Progenitor cell of endocrine pancreas (in vitro differentiated cells): ENCODE results near the gene GDF7. TPM values are rescaled to one million over a fixed set of nuclear protein-coding genes. Genes with fewer than 3 reads are reported as not detected.

Experiments used
- DNase-seq: peaks from one replicate; pipeline ENCODE4 v3.0.0; 2021; ENCODE audit warnings: low spot score; ENCODE audit not compliant: unreplicated experiment
- H3K27ac Mint-ChIP-seq: 2 replicates; pipeline ENCODE4 v1.8.0; 2021; ENCODE audit warnings: mild to moderate bottlenecking, moderate library complexity, mixed read lengths
- H3K27me3 Mint-ChIP-seq: 2 replicates; pipeline ENCODE4 v1.8.0; 2021; ENCODE audit warnings: mixed read lengths
- H3K36me3 Mint-ChIP-seq: 2 replicates; pipeline ENCODE4 v1.8.0; 2022; ENCODE audit warnings: mixed read lengths; ENCODE audit not compliant: insufficient read depth
- H3K4me1 Mint-ChIP-seq: 2 replicates; pipeline ENCODE4 v1.8.0; 2021; ENCODE audit warnings: low read depth, mixed read lengths
- H3K4me3 Mint-ChIP-seq: 2 replicates; pipeline ENCODE4 v1.8.0; 2021; ENCODE audit warnings: low read depth, mild to moderate bottlenecking, moderate library complexity, mixed read lengths
- H3K9me3 Mint-ChIP-seq: 2 replicates; pipeline ENCODE4 v1.8.0; 2021; ENCODE audit warnings: low read depth, mixed read lengths
- total RNA-seq: library from RNA; stranded (reverse); gene quantifications from 2 replicates; pipeline ENCODE4 v1.2.1, GENCODE V29; 2021
- TF ChIP-seq, protein P1 (sequence below): fragments of 200-600 bp; sonication (generic); IDR thresholded peaks from one replicate; pipeline ENCODE4 v1.5.0; 2021; ENCODE audit warnings: antibody characterized with exemption, mild to moderate bottlenecking; ENCODE audit not compliant: unreplicated experiment

Gene GDF7
- total RNA-seq, 1 donor from 2014 or later, result 0.17 TPM

DNA sequence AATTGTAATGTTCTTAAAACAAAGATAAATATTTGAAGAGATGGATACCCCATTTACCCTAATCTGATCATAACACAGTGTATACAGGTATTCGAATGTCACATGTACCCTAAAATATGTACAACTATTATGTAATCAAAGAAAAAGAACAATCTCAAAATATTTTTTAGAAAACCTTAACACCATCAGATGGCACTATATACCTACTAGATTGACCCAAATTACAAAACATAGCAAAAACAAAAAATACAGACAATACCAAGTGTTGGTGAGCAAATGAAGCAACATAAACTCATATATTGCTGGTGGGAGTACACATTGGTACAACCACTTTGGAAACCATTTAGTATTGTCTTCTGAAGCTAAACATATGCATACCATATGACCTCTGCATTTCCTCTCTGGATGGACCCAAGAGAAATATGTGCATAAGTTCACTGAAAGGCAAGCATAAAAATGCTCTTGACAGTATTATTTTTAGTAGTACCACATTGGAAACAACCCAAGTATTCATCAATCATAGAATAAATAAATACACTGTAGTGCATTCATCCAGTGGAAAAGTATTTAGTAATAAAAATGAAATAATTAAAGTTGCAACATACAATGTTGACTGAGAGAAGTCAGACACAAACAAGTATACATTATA is 55.8 kb downstream of the GDF7 start:
- TF ChIP-seq, protein P1, sequence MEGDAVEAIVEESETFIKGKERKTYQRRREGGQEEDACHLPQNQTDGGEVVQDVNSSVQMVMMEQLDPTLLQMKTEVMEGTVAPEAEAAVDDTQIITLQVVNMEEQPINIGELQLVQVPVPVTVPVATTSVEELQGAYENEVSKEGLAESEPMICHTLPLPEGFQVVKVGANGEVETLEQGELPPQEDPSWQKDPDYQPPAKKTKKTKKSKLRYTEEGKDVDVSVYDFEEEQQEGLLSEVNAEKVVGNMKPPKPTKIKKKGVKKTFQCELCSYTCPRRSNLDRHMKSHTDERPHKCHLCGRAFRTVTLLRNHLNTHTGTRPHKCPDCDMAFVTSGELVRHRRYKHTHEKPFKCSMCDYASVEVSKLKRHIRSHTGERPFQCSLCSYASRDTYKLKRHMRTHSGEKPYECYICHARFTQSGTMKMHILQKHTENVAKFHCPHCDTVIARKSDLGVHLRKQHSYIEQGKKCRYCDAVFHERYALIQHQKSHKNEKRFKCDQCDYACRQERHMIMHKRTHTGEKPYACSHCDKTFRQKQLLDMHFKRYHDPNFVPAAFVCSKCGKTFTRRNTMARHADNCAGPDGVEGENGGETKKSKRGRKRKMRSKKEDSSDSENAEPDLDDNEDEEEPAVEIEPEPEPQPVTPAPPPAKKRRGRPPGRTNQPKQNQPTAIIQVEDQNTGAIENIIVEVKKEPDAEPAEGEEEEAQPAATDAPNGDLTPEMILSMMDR, result no peak
- peaks cover 2% of the 10 kb centered on the region for H3K4me1 Mint-ChIP-seq
- DNase-seq, result no peak

DNA sequence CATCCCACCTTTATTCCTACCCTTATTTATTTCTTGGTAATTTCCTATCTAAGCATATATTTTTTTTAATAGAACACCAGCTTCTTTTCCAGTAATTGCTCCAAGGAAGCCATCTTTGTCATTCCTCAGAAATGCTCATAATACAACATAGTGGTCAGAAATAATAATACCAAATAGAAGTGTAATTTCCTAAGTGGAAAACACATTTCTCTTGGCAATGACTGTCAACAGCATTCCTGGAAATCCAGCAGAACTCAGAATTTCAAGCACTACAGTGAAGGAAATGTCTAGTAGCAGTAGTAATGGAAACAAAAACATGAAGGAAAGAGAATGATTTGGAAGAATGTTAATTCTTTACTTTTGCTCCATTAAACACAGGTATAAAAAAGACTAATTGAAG is 56.6 kb downstream of the GDF7 start:
- peaks cover 29% of the 10 kb centered on the region for H3K9me3 Mint-ChIP-seq
- TF ChIP-seq, protein P1, result no peak
- peaks cover 10% of the 10 kb centered on the region for H3K4me1 Mint-ChIP-seq
- H3K27me3 Mint-ChIP-seq, result no peaks in the 10 kb centered on the region
- H3K36me3 Mint-ChIP-seq, result peaks cover 46% of the 10 kb centered on the region
- no peak for DNase-seq
- H3K27ac Mint-ChIP-seq, result no peak overlapping the region
- no peak overlapping the region for H3K4me3 Mint-ChIP-seq

More for the DNA sequence above, 55.8 kb downstream of the GDF7 start:
- Mint-ChIP-seq H3K36me3 (peaks cover 50% of the 10 kb centered on the region), H3K4me3 (no peak overlapping the region), H3K9me3 (peaks cover 36% of the 10 kb centered on the region), H3K27me3 (no peaks in the 10 kb centered on the region), H3K27ac (no peak overlapping the region)

DNA sequence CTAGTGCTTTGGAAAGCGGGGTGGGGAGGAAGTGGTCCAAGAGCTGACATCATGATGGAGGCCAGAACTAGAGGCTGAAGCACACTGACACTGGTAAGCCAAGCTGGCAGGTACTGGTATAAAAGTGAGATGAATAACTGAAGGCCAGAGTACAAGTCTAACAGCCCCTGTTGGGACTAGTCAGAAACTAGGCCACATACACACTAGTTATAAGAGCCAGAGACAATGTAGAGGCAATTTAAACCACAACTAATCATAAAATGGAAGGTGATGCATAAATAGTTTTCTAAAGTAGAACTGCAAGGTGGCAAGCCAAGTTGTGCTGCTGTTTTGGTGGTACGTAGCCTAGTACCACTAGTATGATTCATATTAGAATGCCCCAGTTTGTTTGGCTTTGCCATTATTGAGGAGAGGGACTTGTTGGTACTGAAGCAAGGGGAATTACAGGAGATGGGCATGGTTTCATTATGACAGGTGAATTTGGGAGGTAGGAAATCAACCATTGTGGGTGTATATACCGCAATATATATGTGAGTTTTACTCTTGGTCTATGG is 57.6 kb downstream of the GDF7 start:
- Mint-ChIP-seq H3K4me3 (no peak overlapping the region), H3K27ac (no peak overlapping the region), H3K36me3 (peaks cover 40% of the 10 kb centered on the region), H3K4me1 (peaks cover 14% of the 10 kb centered on the region), H3K27me3 (no peaks in the 10 kb centered on the region), H3K9me3 (peaks cover 22% of the 10 kb centered on the region)
- DNase-seq, result no peak
- TF ChIP-seq, protein P1, result no peak

DNA sequence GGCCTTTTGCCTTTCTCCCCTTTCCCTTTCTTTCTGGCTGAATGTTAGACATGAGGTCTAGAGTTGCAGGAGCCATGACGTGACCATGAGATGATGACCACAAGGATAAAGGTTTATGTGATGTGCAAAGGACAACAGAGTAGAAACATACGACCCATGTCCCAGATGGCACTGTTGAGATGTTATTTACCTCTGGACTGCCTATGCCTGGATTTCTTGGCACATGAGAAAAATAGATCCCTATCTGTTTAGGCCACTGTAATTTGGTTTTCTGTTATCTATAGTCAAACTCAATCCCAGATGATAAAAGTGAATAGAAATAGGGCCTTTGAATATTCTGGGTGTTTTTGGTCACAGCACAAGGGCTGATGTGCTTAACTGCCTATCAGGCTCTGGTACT is 58.8 kb downstream of the GDF7 start:
- H3K27ac Mint-ChIP-seq, result no peak overlapping the region
- no peaks in the 10 kb centered on the region for H3K27me3 Mint-ChIP-seq
- H3K4me3 Mint-ChIP-seq, result no peak overlapping the region
- peaks cover 14% of the 10 kb centered on the region for H3K9me3 Mint-ChIP-seq
- no peak for DNase-seq
- TF ChIP-seq, protein P1, result no peak
- peaks cover 34% of the 10 kb centered on the region for H3K36me3 Mint-ChIP-seq
- H3K4me1 Mint-ChIP-seq, result peaks cover 14% of the 10 kb centered on the region

DNA sequence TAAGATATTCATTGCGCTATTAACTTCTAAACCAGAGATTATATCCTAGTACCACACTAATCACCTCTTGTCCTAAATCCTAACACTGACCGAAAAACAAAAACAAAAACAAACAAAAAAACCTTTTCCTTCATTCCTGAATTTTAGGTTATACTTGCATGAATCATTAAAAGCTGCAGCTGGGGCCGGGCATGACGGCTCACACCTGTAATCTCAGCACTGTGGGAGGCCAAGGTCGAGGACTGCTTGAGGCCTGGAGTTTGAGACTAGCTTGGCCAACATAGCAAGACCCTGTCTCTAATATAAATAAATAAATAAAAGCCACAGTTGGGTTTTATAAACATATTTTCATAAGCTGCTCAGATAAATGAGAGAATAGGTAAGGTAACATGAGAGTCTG is 60.0 kb downstream of the GDF7 start:
- TF ChIP-seq, protein P1, result no peak
- Mint-ChIP-seq H3K4me1 (peaks cover 14% of the 10 kb centered on the region), H3K36me3 (peaks cover 23% of the 10 kb centered on the region), H3K27ac (no peak overlapping the region), H3K27me3 (no peaks in the 10 kb centered on the region), H3K4me3 (no peak overlapping the region), H3K9me3 (peaks cover 7% of the 10 kb centered on the region)
- DNase-seq, result no peak
